ENCODE results near the gene TMEM11.

Gene TMEM11

GRCh38 chr17:21214015-21214776 lies at the start of gene TMEM11:
Gene TMEM11 (minus strand): TSS chr17:21214161. CDS start chr17:21214152, 9 bp downstream.
- DNase-seq (ENCODE audit: low read depth in 2 of 2): peak; percentile 90

- DNase-seq (ENCODE audit: low read depth in 2 of 2): no peak
Measured at GRCh38 chr17:21263376-21263775, 49.4 kb upstream of the TMEM11 start.

- no peak for DNase-seq (ENCODE audit: low read depth in 2 of 2)
Measured at GRCh38 chr17:21262259-21262993, 48.5 kb upstream of the TMEM11 start.

DNA sequence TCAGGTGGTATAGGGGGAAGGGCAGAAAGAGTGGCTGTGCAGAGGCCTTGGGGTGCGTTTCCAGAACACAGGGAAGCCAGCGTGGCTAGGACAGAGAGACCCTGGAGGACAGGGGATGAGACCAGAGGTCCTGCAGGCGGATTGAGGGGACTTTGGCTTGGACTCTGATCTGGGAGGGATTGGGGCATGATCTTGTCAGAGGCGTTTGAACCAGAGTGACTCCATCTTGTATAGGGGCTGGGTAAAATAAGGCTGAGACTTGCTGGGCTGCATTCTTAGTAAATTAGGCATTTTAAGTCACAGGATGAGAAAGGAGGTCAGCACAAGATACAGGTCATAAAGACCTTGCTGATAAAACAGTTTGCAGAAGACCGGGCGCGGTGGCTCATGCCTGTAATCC lies 44.6 kb upstream of the TMEM11 start:
- DNase-seq (ENCODE audit: low read depth in 2 of 2): no peak

GRCh38 chr17:21253646-21254441 lies 39.9 kb upstream of the TMEM11 start:
- no peak for DNase-seq (ENCODE audit: low read depth in 2 of 2)

GRCh38 chr17:21252796-21253645 lies 39.1 kb upstream of the TMEM11 start, which contains the start of gene NATD1:
Gene NATD1 (minus strand): TSS chr17:21253410. CDS start chr17:21253264, 146 bp downstream.
- peak; percentile 55 to 65 for DNase-seq (ENCODE audit: low read depth in 2 of 2)

- DNase-seq (ENCODE audit: low read depth in 2 of 2): no peak
Measured at GRCh38 chr17:21252289-21252795, 38.4 kb upstream of the TMEM11 start.

- no peak for DNase-seq (ENCODE audit: low read depth in 2 of 2)
Measured at GRCh38 chr17:21251337-21252010, 37.5 kb upstream of the TMEM11 start.

GRCh38 chr17:21250854-21251253 lies 36.9 kb upstream of the TMEM11 start:
- DNase-seq (ENCODE audit: low read depth in 2 of 2): no peak

GRCh38 chr17:21249920-21250703 lies 36.2 kb upstream of the TMEM11 start:
- no peak for DNase-seq (ENCODE audit: low read depth in 2 of 2)

DNA sequence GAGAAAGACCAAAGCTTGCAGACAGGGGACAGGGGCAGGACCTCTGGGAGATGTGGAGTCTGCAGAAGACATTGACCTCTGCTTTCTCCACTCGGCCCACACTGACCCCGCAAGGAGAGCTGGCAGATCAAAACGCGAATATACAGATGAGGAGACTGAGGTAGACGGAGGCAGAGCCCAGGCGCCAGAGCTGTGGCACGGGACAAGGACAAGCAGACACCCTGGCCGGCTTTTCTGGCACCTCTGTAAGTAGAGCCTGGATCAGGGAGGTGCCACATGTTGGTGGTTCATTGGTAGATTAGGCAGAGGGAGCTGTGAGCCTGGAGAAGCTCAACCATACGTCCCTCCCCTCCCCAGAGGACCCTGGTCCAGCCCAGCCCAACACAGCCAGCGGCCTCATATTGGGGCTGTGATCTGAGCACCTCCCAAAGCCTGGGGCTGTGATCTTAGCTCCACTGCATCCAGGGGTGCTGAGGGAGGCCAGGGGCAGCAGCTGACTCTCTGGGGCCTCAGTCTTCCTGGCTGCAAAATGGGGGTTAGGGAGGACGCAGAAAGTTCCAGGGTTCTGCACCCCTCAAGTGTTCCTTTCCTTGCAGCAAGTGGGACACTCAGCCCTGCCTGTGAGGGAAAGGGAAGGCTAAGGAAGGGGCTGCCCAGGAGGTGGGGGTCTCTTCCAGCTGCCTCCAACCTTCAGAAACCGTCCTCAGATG lies 35.3 kb upstream of the TMEM11 start:
- no peak for DNase-seq (ENCODE audit: low read depth in 2 of 2)

GRCh38 chr17:21248500-21248899 lies 34.5 kb upstream of the TMEM11 start:
- DNase-seq (ENCODE audit: low read depth in 2 of 2): no peak

DNA sequence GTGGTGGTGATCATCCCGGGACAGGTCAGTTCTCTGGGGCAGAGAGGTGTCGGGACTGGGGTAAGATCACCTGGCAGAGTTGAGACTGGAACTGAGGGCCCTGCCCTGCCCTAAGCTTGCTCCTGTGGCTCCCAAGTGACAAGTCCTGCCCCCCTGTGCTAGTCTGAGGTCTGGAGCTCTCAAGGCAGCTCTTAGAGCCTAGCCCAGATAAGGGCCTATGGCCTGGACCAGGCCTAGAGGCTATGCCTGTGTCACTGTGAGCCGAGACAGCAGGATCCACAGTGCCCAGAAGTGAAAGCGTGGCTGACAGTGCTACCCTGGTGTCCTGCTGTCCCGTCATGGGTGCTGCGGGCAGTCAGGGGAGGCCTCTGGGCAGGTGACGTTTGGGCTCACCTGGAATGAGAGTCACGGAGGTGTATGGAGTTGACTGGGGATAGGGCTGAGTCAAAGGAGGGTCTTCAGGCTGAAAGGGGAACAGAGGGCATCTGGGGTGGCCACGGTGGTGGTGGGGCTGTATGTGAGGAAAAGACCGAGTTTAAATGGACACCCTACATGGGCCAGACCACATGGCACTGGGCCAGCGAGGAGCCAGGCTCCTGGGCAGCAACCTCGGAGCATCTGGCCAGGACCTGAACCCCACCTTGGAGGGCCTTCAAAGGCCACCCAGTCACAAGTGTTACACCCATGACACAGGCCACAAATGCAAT lies 33.7 kb upstream of the TMEM11 start:
- DNase-seq (ENCODE audit: low read depth in 2 of 2): no peak

DNA sequence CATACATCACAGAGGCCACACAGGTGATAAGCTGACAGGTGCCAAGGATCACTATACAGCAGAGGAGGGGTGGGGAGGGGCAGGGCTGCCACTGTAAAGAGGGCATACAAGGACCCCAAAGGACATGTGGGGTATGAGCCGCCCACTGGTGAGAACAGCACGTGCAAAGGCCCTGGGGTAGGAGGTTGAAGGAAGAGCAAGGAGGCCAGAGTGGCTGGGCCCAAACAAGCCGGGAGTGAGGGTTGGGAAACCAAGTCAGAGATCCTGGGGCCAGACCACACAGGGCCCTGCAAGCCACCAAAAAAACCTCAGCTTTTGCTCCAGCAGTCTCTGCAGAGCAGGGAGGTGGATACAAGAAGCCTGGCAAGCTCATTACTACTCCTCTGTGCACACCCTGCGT lies 32.7 kb upstream of the TMEM11 start:
- DNase-seq (ENCODE audit: low read depth in 2 of 2): no peak

GRCh38 chr17:21245639-21246084 lies 31.7 kb upstream of the TMEM11 start:
- no peak for DNase-seq (ENCODE audit: low read depth in 2 of 2)

- DNase-seq (ENCODE audit: low read depth in 2 of 2): no peak
Measured at GRCh38 chr17:21243516-21244303, 29.7 kb upstream of the TMEM11 start.

GRCh38 chr17:21242780-21243515 lies 29.0 kb upstream of the TMEM11 start:
- no peak for DNase-seq (ENCODE audit: low read depth in 2 of 2)
